Osteocyte (in vitro differentiated cells): ENCODE measurements around the gene SMIM23. TPM values are rescaled to one million over a fixed set of nuclear protein-coding genes. Genes with fewer than 3 reads are reported as not detected.

ENCODE experiments used
- DNase-seq: peaks from one replicate; pipeline ENCODE4 v3.0.0; 2021; ENCODE audit warnings: mixed read lengths; ENCODE audit not compliant: unreplicated experiment; ENCODE audit errors: extremely low spot score
- H3K27ac Mint-ChIP-seq: one replicate; pipeline ENCODE4 v1.8.0; 2021; ENCODE audit warnings: mild to moderate bottlenecking, mixed read lengths; ENCODE audit not compliant: unreplicated experiment
- H3K27me3 Mint-ChIP-seq: one replicate; pipeline ENCODE4 v1.8.0; 2021; ENCODE audit warnings: mixed read lengths; ENCODE audit not compliant: unreplicated experiment
- H3K36me3 Mint-ChIP-seq: one replicate; pipeline ENCODE4 v1.8.0; 2021; ENCODE audit warnings: mixed read lengths; ENCODE audit not compliant: unreplicated experiment
- H3K4me1 Mint-ChIP-seq: one replicate; pipeline ENCODE4 v1.8.0; 2021; ENCODE audit warnings: mixed read lengths; ENCODE audit not compliant: unreplicated experiment
- H3K4me3 Mint-ChIP-seq: one replicate; pipeline ENCODE4 v1.8.0; 2021; ENCODE audit warnings: mild to moderate bottlenecking, moderate library complexity, mixed read lengths; ENCODE audit not compliant: unreplicated experiment
- H3K9me3 Mint-ChIP-seq: one replicate; pipeline ENCODE4 v1.8.0; 2021; ENCODE audit warnings: mixed read lengths; ENCODE audit not compliant: unreplicated experiment
- CTCF ChIP-seq: fragments of 200-600 bp; sonication (generic); IDR thresholded peaks from 2 replicates; pipeline ENCODE4 v1.5.0; 2021; ENCODE audit warnings: antibody characterized with exemption, mild to moderate bottlenecking, moderate library complexity
- long read RNA-seq: library from polyadenylated mRNA; unstranded; transcript quantifications from one replicate; pipeline ENCODE4 v2.0.0, GENCODE V29; 2021
- total RNA-seq: library from RNA; stranded (reverse); gene quantifications from 2 replicates; pipeline ENCODE4 v1.2.1, GENCODE V29; 2021

The SMIM23 gene
- total RNA-seq: not detected in 2 replicates
- long read RNA-seq: 0 reads

- H3K4me3 Mint-ChIP-seq: no peak within 1 kb of the TSS
- TF ChIP-seq CTCF: no peak
- DNase-seq: no peak
- H3K4me1 Mint-ChIP-seq: no peaks in the 10 kb centered on the region
- no peaks in the 10 kb centered on the region for H3K9me3 Mint-ChIP-seq
- no peaks in the 10 kb centered on the region for H3K36me3 Mint-ChIP-seq
- no peak within 1 kb of the TSS for H3K27ac Mint-ChIP-seq
- peaks cover 51% of the 10 kb centered on the region for H3K27me3 Mint-ChIP-seq
These were observed at the start of gene SMIM23 for GRCh38 chr5:171785517-171785916. Gene SMIM23, plus strand, starts transcription at chr5:171785817. Its CDS starts 55 bp downstream, at chr5:171785872.

DNA sequence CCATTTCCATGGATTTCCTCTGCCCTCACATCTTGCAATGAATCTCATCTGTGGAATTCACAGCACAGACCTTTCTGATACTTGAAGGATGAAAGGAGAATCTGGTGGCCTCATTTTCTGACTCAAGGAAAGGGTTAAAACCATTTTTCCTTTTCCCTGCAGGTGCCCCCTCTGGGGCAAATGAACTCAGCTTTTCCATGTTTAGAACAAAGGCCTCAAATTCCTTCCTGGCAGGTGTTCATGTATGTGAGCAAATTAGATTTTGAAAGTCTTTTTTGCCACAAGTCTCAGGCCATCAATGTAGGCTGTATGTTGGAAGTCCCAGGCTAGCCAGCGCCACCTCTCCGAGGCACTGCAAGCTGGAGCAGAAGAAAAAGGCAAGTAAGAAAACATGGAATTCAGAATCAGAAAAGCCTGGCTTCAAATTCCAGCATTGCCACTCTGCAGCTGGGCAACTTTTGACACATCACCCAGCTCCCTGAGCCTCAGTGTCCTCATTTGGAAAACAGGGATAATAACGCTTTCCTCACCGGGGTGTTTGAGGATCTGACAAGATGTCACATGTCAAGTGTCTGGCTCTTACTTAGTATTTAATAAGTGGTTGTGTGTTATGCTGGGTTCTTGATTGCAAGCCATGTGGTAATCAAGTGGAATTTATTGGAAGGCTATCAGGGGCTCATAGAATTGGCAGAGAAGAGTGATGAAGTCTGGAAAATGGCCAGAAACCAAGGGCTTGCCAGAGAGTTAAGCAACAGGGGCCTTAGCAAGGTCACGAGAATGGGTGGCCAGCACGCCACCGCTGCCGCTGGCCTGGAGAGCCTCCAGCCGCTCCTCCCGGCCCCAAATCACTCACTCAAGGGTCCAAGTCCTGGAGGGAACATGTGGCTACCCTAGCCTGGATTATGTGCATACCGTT, 48.4 kb upstream of the SMIM23 start:
- no peak for TF ChIP-seq CTCF
- no peak for DNase-seq
- H3K4me1 Mint-ChIP-seq: no peaks in the 10 kb centered on the region
- peaks cover 22% of the 10 kb centered on the region for H3K27me3 Mint-ChIP-seq
- no peak overlapping the region for H3K27ac Mint-ChIP-seq
- no peaks in the 10 kb centered on the region for H3K9me3 Mint-ChIP-seq
- H3K36me3 Mint-ChIP-seq: no peaks in the 10 kb centered on the region
- no peak overlapping the region for H3K4me3 Mint-ChIP-seq

DNA sequence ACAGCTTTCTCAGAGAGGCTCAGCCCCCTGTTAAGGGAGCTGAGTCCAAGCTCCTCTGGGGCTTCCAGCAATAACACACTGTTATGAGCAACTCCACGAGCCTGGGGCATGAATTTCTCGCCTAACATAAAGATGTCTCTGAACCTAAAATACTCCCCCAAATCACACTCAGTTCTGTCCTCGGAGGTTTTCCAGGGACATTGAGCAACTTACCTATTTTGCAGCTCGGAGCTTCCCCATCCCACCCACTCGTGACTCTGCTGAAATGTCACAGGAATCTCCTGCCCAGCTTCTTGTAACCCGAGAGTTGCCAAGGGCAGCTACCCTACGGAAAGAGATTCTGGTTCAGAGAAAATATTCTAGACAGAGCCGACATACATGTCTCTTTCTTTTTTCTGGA, 47.1 kb upstream of the SMIM23 start:
- no peaks in the 10 kb centered on the region for H3K4me1 Mint-ChIP-seq
- H3K36me3 Mint-ChIP-seq: no peaks in the 10 kb centered on the region
- no peak for TF ChIP-seq CTCF
- no peaks in the 10 kb centered on the region for H3K9me3 Mint-ChIP-seq
- H3K27ac Mint-ChIP-seq: no peak overlapping the region
- DNase-seq: no peak
- H3K4me3 Mint-ChIP-seq: no peak overlapping the region
- peaks cover 22% of the 10 kb centered on the region for H3K27me3 Mint-ChIP-seq

- Mint-ChIP-seq H3K4me1 (no peaks in the 10 kb centered on the region), H3K36me3 (no peaks in the 10 kb centered on the region), H3K4me3 (no peak overlapping the region), H3K9me3 (no peaks in the 10 kb centered on the region), H3K27me3 (peaks cover 26% of the 10 kb centered on the region), H3K27ac (no peak overlapping the region)
- no peak for DNase-seq
- TF ChIP-seq CTCF: no peak
These were observed 46.3 kb upstream of the SMIM23 start for GRCh38 chr5:171739271-171739670.

- H3K4me3 Mint-ChIP-seq: no peak overlapping the region
- DNase-seq: no peak
- H3K9me3 Mint-ChIP-seq: no peaks in the 10 kb centered on the region
- no peaks in the 10 kb centered on the region for H3K36me3 Mint-ChIP-seq
- H3K27me3 Mint-ChIP-seq: peaks cover 21% of the 10 kb centered on the region
- H3K27ac Mint-ChIP-seq: no peak overlapping the region
- no peaks in the 10 kb centered on the region for H3K4me1 Mint-ChIP-seq
- TF ChIP-seq CTCF: no peak
These were observed 42.1 kb upstream of the SMIM23 start for GRCh38 chr5:171743436-171744076.
